Trophoblast cell (in vitro differentiated cells and primary cell): Measurements from ENCODE around the gene BAIAP3.
A peak's percentile ranks its signal among the peaks of the same experiment; 100 is the strongest.

ENCODE experiments used
- DNase-seq, 2 donors: peaks; one replicate each; pipeline ENCODE4 v3.0.0-alpha.2; 2016
- H2AFZ ChIP-seq: 2 replicates; pipeline ENCODE4 v1.6.1; 2013; ENCODE audit warnings: low read length, moderate library complexity, mild to moderate bottlenecking; ENCODE audit not compliant: insufficient read depth, poor library complexity
- H2AK5ac ChIP-seq: 2 replicates; pipeline ENCODE4 v1.6.1; 2013; ENCODE audit warnings: mild to moderate bottlenecking, low read length
- H2BK120ac ChIP-seq: 2 replicates; pipeline ENCODE4 v1.6.1; 2013; ENCODE audit warnings: low read length, mild to moderate bottlenecking, moderate library complexity; ENCODE audit not compliant: insufficient read depth, poor library complexity
- H2BK12ac ChIP-seq: 2 replicates; pipeline ENCODE4 v1.6.1; 2013; ENCODE audit warnings: mild to moderate bottlenecking, low read length, moderate library complexity
- H2BK5ac ChIP-seq: 2 replicates; pipeline ENCODE4 v1.6.1; 2013; ENCODE audit warnings: low read length, low read depth, moderate library complexity, mild to moderate bottlenecking; ENCODE audit not compliant: poor library complexity
- H3K14ac ChIP-seq: 2 replicates; pipeline ENCODE4 v1.6.1; 2013; ENCODE audit warnings: mild to moderate bottlenecking, low read length
- H3K18ac ChIP-seq: 2 replicates; pipeline ENCODE4 v1.6.1; 2013; ENCODE audit warnings: mild to moderate bottlenecking, low read length
- H3K23ac ChIP-seq: 2 replicates; pipeline ENCODE4 v1.6.1; 2013; ENCODE audit warnings: low read length
- H3K27ac ChIP-seq: 2 replicates; pipeline ENCODE4 v1.5.1; 2013; ENCODE audit warnings: low read depth, mild to moderate bottlenecking, inconsistent platforms, low read length, moderate library complexity
- H3K27me3 ChIP-seq: 2 replicates; pipeline ENCODE4 v1.6.1; 2013; ENCODE audit warnings: inconsistent platforms, mild to moderate bottlenecking, low read length, moderate library complexity; ENCODE audit not compliant: insufficient read depth
- H3K36me3 ChIP-seq, 2 experiments: 1 replicate in 1 of 2; 2 replicates in 1 of 2; pipeline ENCODE4 v1.6.1; 2013; ENCODE audit warnings: low read length in 2 of 2, mild to moderate bottlenecking in 2 of 2, moderate library complexity in 1 of 2; ENCODE audit not compliant: insufficient read depth in 2 of 2, control insufficient read depth in 1 of 2
- H3K4ac ChIP-seq: 2 replicates; pipeline ENCODE4 v1.6.1; 2013; ENCODE audit warnings: low read depth, mild to moderate bottlenecking, low read length, moderate library complexity
- H3K4me1 ChIP-seq, 2 experiments: 1 replicate in 1 of 2; 2 replicates in 1 of 2; pipeline ENCODE4 v1.6.1; 2013; ENCODE audit warnings: low read length in 2 of 2, mild to moderate bottlenecking in 2 of 2, moderate library complexity in 1 of 2; ENCODE audit not compliant: insufficient read depth in 2 of 2, control insufficient read depth in 1 of 2
- H3K4me2 ChIP-seq: 2 replicates; pipeline ENCODE4 v1.6.1; 2013; ENCODE audit warnings: inconsistent platforms, mild to moderate bottlenecking, low read length, moderate library complexity
- H3K4me3 ChIP-seq: 2 replicates; pipeline ENCODE4 v1.5.1; 2013; ENCODE audit warnings: mild to moderate bottlenecking, low read depth, low read length, inconsistent platforms
- H3K79me1 ChIP-seq: one replicate; pipeline ENCODE4 v1.6.1; 2013; ENCODE audit warnings: low read length
- H3K79me2 ChIP-seq: 2 replicates; pipeline ENCODE4 v1.6.1; 2013; ENCODE audit warnings: low read length, mild to moderate bottlenecking; ENCODE audit not compliant: control insufficient read depth, insufficient read depth, poor library complexity
- H3K9ac ChIP-seq: 2 replicates; pipeline ENCODE4 v1.6.1; 2013; ENCODE audit warnings: mild to moderate bottlenecking, low read length
- H3K9me3 ChIP-seq: 2 replicates; pipeline ENCODE4 v1.6.1; 2013; ENCODE audit warnings: low read depth, mild to moderate bottlenecking, control low read depth, inconsistent platforms, low read length; ENCODE audit not compliant: insufficient read depth
- H4K12ac ChIP-seq: 2 replicates; pipeline ENCODE4 v1.6.1; 2013; ENCODE audit warnings: low read depth, mild to moderate bottlenecking, low read length, moderate library complexity
- H4K8ac ChIP-seq: 2 replicates; pipeline ENCODE4 v1.6.1; 2013; ENCODE audit warnings: low read depth, mild to moderate bottlenecking, low read length, moderate library complexity
- H4K91ac ChIP-seq: one replicate; pipeline ENCODE4 v1.6.1; 2013; ENCODE audit warnings: low read depth, mild to moderate bottlenecking, low read length, moderate library complexity
- WGBS: extraction: QIAGEN DNeasy Blood & Tissue Kit; methylation state at CpG from one replicate; pipeline ENCODE4 v1.1.7; 2013; ENCODE audit warnings: missing lambda C conversion rate; ENCODE audit not compliant: insufficient read length, insufficient coverage; ENCODE audit errors: extremely low coverage; 5-methylcytosine and 5-hydroxymethylcytosine counted together

BAIAP3 gene

GRCh38 chr16:1308977-1309885, 24.2 kb upstream of the BAIAP3 start, which contains the start of gene UBE2I:
Gene UBE2I, plus strand, starts transcription at chr16:1309636. Its CDS starts 4,395 bp downstream, at chr16:1314031.
- peak within 1 kb of the TSS; percentile 99 for H3K14ac ChIP-seq
- peaks cover 6% of the 10 kb centered on the region for H3K79me1 ChIP-seq
- H3K23ac ChIP-seq = peak within 1 kb of the TSS; percentile 49
- peak within 1 kb of the TSS; percentile 99 for H3K18ac ChIP-seq
- H2BK120ac ChIP-seq = peak within 1 kb of the TSS; percentile 100
- peak within 1 kb of the TSS; percentile 69 for H2AK5ac ChIP-seq
- H3K4me3 ChIP-seq = peak within 1 kb of the TSS; percentile 87
- peak within 1 kb of the TSS; percentile 96 for H3K4ac ChIP-seq
- H3K27me3 ChIP-seq = no peaks in the 10 kb centered on the region
- peak within 1 kb of the TSS; percentile 100 for H4K12ac ChIP-seq
- peak within 1 kb of the TSS; percentile 99 for H2AFZ ChIP-seq
- peaks cover 11 to 13% of the 10 kb centered on the region in 2 experiments for H3K4me1 ChIP-seq
- H3K36me3 ChIP-seq = peaks cover 20 to 24% of the 10 kb centered on the region in 2 experiments
- peak within 1 kb of the TSS; percentile 100 for H3K9ac ChIP-seq
- no peaks in the 10 kb centered on the region for H3K9me3 ChIP-seq
- peak within 1 kb of the TSS; percentile 99 for H4K8ac ChIP-seq
- peak within 1 kb of the TSS; percentile 100 for H4K91ac ChIP-seq
- no CpG with 5 or more reads among the region's 117 CpGs for WGBS
- H2BK5ac ChIP-seq = peak within 1 kb of the TSS; percentile 100
- peaks cover 44% of the 10 kb centered on the region for H3K79me2 ChIP-seq
- H2BK12ac ChIP-seq = peak within 1 kb of the TSS; percentile 81
- DNase-seq = peak; percentile 87 to 99
- H3K27ac ChIP-seq = peak within 1 kb of the TSS; percentile 98
- peak within 1 kb of the TSS; percentile 85 for H3K4me2 ChIP-seq

- Histone ChIP-seq H2BK5ac (no peak overlapping the region), H3K14ac (peak overlapping the region; percentile 79), H3K23ac (peak overlapping the region; percentile 49), H3K4me2 (peak overlapping the region; percentile 85), H2BK12ac (no peak overlapping the region), H2BK120ac (peak overlapping the region; percentile 25), H4K8ac (no peak overlapping the region), H3K18ac (peak overlapping the region; percentile 6), H3K9me3 (no peaks in the 10 kb centered on the region), H3K79me1 (peaks cover 6% of the 10 kb centered on the region), H3K36me3 (peaks cover 29 to 33% of the 10 kb centered on the region in 2 experiments), H3K27me3 (no peaks in the 10 kb centered on the region), H4K91ac (peak overlapping the region; percentile 67), H2AK5ac (peak overlapping the region; percentile 60), H3K4me3 (peak overlapping the region; percentile 87), H4K12ac (no peak overlapping the region), H3K9ac (peak overlapping the region; percentile 93), H3K4me1 (peaks cover 11 to 13% of the 10 kb centered on the region in 2 experiments), H3K4ac (peak overlapping the region; percentile 96), H3K79me2 (peaks cover 46% of the 10 kb centered on the region), H3K27ac (no peak overlapping the region), H2AFZ (no peak overlapping the region)
- no peak for DNase-seq
- WGBS = no CpG with 5 or more reads among the region's 77 CpGs
These were observed 23.3 kb upstream of the BAIAP3 start for GRCh38 chr16:1309888-1310831.

DNA sequence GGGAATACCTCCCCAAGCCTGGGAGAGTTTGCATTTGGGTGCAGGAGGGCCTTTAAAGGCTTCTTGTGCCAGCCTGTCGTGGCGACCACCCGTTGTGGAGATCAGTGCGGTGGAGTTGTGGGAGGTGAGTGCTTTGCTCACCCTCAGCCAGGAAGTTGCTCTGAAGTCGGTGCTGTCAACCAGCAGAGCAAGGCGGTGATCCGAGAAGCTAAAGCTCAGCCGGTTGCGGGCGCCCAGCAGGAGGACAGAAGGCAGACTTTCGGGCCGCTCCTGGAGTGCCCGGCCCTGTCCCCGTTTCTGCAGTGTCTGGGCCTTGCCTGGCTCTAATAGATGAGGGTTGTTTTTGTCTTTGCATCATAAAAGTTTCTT, 22.6 kb upstream of the BAIAP3 start:
- Histone ChIP-seq H3K79me2 (peaks cover 46% of the 10 kb centered on the region), H4K91ac (no peak overlapping the region), H4K12ac (no peak overlapping the region), H3K27ac (no peak overlapping the region), H3K27me3 (no peaks in the 10 kb centered on the region), H3K14ac (no peak overlapping the region), H3K4me3 (peak overlapping the region; percentile 87), H3K4me2 (peak overlapping the region; percentile 85), H3K79me1 (peaks cover 6% of the 10 kb centered on the region), H2AK5ac (no peak overlapping the region), H4K8ac (no peak overlapping the region), H3K4me1 (peaks cover 11 to 13% of the 10 kb centered on the region in 2 experiments), H3K18ac (no peak overlapping the region), H3K4ac (peak overlapping the region; percentile 96), H2BK12ac (no peak overlapping the region), H3K23ac (no peak overlapping the region), H2BK120ac (no peak overlapping the region), H2AFZ (no peak overlapping the region), H3K9ac (peak overlapping the region; percentile 93), H3K36me3 (peaks cover 36 to 40% of the 10 kb centered on the region in 2 experiments), H2BK5ac (no peak overlapping the region), H3K9me3 (no peaks in the 10 kb centered on the region)
- DNase-seq = peak in 1 of 2 donors; percentile 45
- no CpG with 5 or more reads among the region's 14 CpGs for WGBS

DNA sequence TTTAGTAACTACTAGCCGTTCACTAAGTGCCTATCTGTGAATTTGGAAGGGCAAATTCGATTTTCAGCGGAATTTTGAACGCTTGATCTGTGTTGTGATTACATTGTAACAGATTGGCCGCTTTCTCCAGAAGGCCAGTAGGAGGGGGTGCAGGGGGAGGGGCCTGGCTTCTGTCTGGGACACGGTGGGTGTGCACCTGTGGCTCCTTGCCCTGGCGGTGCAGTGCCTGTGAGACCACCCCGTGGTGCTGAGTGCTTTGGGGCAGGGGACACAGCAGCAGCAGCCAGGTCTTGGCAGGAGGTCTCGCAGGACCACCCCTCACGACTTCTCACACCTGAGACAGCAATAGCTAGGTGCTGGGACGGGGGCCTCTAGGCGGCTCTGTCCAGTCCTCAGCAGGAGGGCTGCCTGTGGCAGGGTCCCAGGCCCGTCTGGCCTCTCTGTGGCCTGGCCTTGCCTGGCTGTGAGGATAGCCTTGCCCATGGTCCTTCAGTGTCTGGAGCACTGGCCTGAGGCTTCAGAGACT, 22.2 kb upstream of the BAIAP3 start:
- H4K91ac ChIP-seq = no peak overlapping the region
- H3K9me3 ChIP-seq = no peaks in the 10 kb centered on the region
- H3K27me3 ChIP-seq = no peaks in the 10 kb centered on the region
- H2BK5ac ChIP-seq = no peak overlapping the region
- no peak overlapping the region for H2BK120ac ChIP-seq
- peak overlapping the region; percentile 96 for H3K4ac ChIP-seq
- peaks cover 6% of the 10 kb centered on the region for H3K79me1 ChIP-seq
- no peak overlapping the region for H3K27ac ChIP-seq
- no peak overlapping the region for H3K14ac ChIP-seq
- peaks cover 11 to 13% of the 10 kb centered on the region in 2 experiments for H3K4me1 ChIP-seq
- no peak overlapping the region for H2AK5ac ChIP-seq
- no peak overlapping the region for H3K23ac ChIP-seq
- peaks cover 40 to 45% of the 10 kb centered on the region in 2 experiments for H3K36me3 ChIP-seq
- H2BK12ac ChIP-seq = no peak overlapping the region
- H3K4me3 ChIP-seq = peak overlapping the region; percentile 10
- H3K79me2 ChIP-seq = peaks cover 46% of the 10 kb centered on the region
- no peak overlapping the region for H4K8ac ChIP-seq
- H3K4me2 ChIP-seq = peak overlapping the region; percentile 85
- H2AFZ ChIP-seq = no peak overlapping the region
- no peak overlapping the region for H3K18ac ChIP-seq
- no peak for DNase-seq
- peak overlapping the region; percentile 56 for H3K9ac ChIP-seq
- WGBS = no CpG with 5 or more reads among the region's 13 CpGs
- no peak overlapping the region for H4K12ac ChIP-seq
